GM06990 (cell line): ENCODE measurements around the gene WAPL.
"Not testable (repeated sequence)": the region's sequence is repeated elsewhere in the genome, so short reads cannot be mapped to it uniquely, and the experiment has no call there.

ENCODE experiments used
- DNase-seq: peaks from one replicate; pipeline ENCODE4 v3.0.0-alpha.2; 2011; ENCODE audit not compliant: insufficient read length; ENCODE audit errors: extremely low read depth
- H3K27me3 ChIP-seq: replicated peaks from 2 replicates; pipeline ENCODE4 v1.6.0; 2011; ENCODE audit warnings: low read length; ENCODE audit not compliant: control insufficient read depth, insufficient read depth
- H3K36me3 ChIP-seq: 2 replicates; pipeline ENCODE4 v1.5.1; 2011; ENCODE audit warnings: low read length; ENCODE audit not compliant: control insufficient read depth, insufficient read depth
- H3K4me3 ChIP-seq: replicated peaks from 2 replicates; pipeline ENCODE4 v1.5.1; 2011; ENCODE audit warnings: low read depth, mild to moderate bottlenecking, control low read depth, low read length
- TF ChIP-seq, protein P1 (sequence below): IDR thresholded peaks from 2 replicates; pipeline ENCODE4 v1.5.1; 2011; ENCODE audit warnings: low read length, control low read depth, mild to moderate bottlenecking, inconsistent platforms; ENCODE audit not compliant: insufficient read depth, poor library complexity, severe bottlenecking

The WAPL gene

DNA sequence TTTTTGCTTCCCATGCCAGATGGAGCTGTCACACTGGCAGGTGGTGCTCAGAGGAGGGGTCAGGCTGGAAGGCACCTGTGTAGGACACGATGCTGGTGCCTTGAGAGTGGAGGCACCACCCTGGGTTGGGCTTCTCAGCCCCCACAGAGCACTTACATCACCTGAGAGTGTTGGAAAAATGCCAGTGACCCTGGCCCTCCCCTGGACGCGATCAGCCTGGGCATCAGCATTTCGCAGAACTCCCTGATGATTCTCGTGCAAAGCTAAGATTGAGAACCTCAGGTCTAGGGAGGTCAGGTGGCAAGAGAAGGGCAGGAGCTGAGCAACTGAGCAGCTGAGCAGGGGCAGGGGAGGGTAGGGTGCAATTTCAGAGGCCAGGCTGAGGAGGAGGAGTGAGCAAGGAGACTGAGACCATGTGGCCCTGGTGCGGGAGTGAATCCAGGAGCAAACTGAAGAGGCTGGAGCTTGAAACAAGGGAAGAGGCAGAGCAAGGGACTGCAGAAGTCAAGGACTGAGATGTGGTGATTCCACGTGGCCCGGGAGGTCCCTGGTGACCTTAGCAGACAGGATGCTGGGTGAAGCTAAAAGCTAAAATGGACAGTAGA is 130.3 kb downstream of the WAPL start:
- Histone ChIP-seq H3K4me3 (peak overlapping the region; percentile 57), H3K36me3 (no peaks in the 10 kb centered on the region), H3K27me3 (no peaks in the 10 kb centered on the region)
- TF ChIP-seq, protein P1, sequence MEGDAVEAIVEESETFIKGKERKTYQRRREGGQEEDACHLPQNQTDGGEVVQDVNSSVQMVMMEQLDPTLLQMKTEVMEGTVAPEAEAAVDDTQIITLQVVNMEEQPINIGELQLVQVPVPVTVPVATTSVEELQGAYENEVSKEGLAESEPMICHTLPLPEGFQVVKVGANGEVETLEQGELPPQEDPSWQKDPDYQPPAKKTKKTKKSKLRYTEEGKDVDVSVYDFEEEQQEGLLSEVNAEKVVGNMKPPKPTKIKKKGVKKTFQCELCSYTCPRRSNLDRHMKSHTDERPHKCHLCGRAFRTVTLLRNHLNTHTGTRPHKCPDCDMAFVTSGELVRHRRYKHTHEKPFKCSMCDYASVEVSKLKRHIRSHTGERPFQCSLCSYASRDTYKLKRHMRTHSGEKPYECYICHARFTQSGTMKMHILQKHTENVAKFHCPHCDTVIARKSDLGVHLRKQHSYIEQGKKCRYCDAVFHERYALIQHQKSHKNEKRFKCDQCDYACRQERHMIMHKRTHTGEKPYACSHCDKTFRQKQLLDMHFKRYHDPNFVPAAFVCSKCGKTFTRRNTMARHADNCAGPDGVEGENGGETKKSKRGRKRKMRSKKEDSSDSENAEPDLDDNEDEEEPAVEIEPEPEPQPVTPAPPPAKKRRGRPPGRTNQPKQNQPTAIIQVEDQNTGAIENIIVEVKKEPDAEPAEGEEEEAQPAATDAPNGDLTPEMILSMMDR: no peak
- no peak for DNase-seq

DNA sequence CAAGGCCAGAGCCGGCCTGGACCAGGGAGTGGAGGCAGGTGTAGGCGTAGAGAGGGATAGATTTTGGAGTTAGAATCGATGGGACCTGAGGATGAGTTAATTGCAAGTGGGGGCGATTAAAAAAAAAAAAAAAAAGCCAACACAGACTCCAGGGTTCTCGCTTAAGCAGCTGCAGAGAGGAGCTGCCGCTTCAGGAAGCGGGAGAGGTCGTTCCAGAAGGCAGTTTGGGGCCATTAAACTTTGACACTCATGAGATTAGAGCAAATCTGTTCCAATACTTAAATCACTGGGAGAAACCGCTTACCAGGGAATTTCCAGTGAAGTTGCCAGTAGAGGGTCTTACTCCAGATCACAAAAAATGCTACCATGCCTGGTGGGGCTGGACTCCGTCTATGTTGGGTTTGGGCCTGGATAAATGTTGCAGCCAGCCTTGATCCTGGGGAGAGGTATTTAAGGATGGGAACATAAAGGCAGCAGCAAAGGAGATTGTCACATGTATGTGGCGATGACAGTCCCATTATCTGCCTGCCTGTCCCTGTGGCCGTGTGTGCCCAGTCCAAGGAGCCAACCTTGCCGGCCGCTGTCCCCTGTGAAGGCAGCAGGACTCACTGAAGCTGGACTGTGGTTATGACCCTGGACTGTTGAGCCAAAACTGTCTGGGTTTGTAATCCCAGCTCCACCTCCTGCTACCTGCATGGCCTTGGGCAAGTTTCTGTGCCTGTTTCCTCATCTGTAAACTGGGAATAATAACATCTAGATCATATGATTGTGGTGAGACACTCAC is 131.1 kb downstream of the WAPL start:
- TF ChIP-seq, protein P1: no peak
- Histone ChIP-seq H3K4me3 (peak overlapping the region; percentile 57), H3K27me3 (no peaks in the 10 kb centered on the region), H3K36me3 (no peaks in the 10 kb centered on the region)
- DNase-seq: no peak

DNA sequence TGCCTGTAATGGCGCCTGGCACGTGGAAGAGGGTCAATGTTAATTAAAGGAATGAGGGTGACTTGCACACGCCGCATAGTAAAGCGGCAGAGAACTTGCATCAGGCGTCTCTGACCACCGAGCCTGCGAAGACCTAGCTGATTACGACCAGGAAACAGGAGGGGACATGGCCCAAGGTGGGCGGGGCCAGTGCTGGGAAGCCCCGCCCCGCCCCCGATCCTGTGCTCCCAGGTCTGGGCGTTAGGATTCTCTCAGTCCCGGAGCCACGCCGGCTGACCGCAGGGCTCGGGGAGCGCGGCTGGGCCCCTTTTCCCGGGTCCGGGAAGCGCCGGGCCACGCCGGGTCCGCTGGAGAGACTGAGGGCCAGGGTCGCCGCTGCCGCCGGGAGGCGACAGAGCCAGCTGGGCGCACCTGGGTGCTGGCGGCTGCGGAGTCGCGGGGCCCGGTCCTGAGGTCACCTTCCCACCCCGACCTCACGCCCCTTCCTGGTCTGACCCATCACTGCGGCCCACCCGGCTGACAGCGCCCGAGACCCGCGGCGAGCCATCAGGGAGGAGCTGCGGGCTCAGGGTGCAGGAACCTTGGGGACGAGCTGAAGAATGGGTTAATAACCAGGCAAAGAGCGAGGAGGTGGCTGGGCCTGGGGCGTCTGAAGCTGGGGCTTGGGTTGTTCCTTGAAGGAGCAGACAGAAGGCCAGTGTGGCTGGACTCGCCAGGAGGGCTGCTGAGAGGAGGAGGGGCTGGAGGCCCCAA is 132.0 kb downstream of the WAPL start:
- TF ChIP-seq, protein P1: peak; percentile 8
- no peaks in the 10 kb centered on the region for H3K27me3 ChIP-seq
- no peaks in the 10 kb centered on the region for H3K36me3 ChIP-seq
- peak; percentile 71 for DNase-seq
- H3K4me3 ChIP-seq: peak overlapping the region; percentile 62

DNA sequence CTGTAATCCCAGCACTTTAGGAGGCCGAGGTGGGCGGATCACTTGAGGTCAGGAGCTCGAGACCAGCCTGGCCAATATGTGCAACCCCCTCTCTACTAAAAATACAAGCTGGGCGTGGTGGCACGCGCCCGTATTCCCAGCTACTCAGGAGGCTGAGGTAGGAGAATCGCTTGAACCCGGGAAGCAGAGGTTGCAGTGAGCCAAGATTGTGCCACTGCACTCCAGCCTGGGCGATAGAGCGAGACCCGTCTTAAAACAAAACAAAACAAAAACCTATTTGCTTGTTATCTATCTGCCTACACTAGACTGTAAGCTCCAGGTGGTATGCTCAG is 132.5 kb downstream of the WAPL start:
- not testable (repeated sequence) for H3K36me3 ChIP-seq, H3K27me3 ChIP-seq, DNase-seq
- peak overlapping the region; percentile 62 for H3K4me3 ChIP-seq

DNA sequence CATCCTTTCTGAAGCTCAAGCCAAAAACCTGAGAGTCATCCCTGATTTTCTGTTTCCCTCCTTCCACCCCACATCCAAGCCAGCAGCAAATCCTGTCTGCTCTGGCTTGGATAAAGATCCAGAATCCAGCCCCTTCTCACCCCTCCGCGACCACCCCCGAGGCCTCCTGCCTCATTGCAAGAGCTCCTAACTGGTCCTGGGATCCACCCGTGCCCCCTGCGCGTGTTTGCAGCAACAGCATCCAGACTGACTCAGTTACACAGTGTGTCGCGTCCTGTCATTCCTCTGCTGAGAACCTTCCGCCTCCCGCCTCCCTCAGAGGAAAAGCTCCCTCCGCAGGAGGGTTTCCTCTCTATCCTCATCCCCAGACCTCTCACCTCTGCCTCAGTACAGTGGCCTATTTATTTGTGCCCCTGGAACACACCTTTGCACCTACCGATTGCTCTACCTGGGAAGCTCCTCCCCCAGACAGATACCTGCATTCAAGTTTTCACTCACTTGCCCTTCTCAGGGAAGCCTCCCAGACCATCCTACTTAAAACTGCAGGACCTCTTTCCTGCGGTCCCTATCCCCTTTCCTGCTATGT is 133.4 kb downstream of the WAPL start:
- TF ChIP-seq, protein P1: no peak
- no peak for DNase-seq
- Histone ChIP-seq H3K27me3 (no peaks in the 10 kb centered on the region), H3K36me3 (no peaks in the 10 kb centered on the region), H3K4me3 (no peak overlapping the region)

DNA sequence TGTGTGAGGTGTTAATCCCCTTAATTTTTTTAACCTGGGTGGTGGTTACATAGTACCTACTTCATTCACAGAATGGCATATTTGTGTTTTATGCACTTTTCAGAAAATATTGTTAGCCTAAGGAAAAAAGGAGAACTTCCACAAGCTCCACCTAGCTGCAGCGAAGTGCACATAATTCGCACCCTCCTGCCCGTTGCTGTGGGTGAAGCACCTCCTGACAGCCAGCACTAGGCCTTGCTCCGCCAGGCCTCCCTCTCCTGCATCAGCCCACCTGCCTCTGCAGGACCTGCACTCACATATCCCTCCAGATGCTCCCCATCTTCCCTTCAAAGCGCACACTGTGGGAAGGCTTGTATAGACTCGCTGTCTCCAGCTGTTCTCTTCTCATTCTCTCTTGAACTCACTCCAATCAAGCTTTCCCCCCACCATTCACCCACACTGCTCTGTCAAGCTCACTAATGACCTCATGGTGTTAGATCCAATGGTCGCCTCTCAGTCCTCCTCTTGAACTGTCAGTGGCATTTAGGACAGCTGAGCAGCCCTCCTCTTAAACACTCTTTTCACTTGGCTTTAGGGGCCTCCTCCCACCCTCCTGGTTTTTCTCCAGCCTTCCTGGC is 134.3 kb downstream of the WAPL start:
- Histone ChIP-seq H3K4me3 (no peak overlapping the region), H3K36me3 (no peaks in the 10 kb centered on the region), H3K27me3 (no peaks in the 10 kb centered on the region)
- DNase-seq: no peak
- TF ChIP-seq, protein P1: no peak
